ENCODE results near the gene PLEKHA5. TPM values are rescaled to one million over a fixed set of nuclear protein-coding genes. Genes with fewer than 3 reads are reported as not detected.
A peak's percentile ranks its signal among the peaks of the same experiment; 100 is the strongest.

PLEKHA5 gene
- total RNA-seq, 2 donors from 2014 or later: 8.9 to 10.3 TPM

DNA sequence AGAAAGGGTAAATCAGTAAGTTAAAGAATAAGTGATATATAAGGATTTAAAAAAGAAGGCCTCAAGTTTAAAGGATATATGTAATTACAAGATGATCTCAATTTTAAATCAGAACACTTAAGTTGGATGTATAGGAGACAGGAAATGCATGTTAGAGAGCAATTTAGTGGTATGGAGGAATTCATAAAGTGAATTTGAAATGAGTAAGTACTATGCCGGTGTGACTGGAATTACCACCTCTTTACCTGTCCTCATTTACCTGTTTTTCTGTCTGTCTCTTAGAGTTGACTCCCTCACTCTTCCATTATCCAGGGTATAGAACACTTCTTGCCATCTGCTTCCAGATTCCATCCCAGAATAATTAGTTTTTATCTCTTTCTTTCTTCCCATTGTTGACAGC is 73.5 kb downstream of the PLEKHA5 start:
- no peak for ATAC-seq
- H3K4me1 Mint-ChIP-seq: no peaks in the 10 kb centered on the region
- no peak overlapping the region for H3K4me3 Mint-ChIP-seq

DNA sequence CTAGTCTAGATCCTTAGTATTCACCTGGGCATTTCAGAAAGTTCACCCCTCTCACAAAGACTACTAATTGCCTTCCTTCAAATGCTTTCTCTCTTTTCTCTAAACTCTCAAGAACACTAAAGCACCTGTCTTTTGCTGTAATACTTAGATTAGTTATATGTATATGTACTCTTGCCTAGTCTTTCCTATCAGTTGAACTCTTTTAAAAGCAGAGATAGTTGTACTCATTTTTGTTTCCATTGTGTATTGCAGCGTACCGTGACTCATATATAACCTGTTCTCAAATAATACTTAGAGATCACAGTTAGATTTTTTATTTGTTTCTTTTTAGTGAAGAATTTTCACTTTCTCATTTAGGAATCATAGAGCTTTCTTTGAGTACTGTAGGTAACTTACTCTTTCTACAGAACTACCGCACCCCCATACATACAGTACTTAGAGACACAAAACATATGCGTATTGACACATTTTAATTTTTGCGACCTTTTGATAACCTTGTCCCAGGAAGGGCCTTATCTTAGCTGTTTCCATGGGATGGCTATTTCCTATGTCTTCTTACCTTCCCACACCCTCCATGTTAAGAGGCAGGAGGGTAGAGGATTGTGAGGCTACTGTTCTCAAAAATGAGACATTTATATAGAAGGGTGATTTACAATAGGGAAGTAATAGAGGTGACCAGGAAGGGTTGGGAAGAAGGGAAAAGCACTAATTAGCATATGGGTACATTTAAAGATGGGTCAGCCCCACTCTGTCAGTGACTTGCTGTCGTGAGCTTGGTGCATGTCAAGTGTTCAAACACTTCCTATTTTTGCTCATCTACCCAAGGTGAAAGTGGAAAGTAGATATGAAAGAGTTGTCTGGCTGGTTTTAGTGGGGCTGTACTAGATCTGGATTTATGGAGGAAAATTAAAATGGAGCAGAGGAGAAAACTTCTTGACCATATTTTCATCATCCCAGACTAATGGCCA is 74.3 kb downstream of the PLEKHA5 start:
- no peaks in the 10 kb centered on the region for H3K27me3 Mint-ChIP-seq
- no peak for DNase-seq
- H3K27ac Mint-ChIP-seq: no peak overlapping the region
- no peak for ATAC-seq
- H3K4me1 Mint-ChIP-seq: no peaks in the 10 kb centered on the region
- H3K4me3 Mint-ChIP-seq: no peak overlapping the region
- no peaks in the 10 kb centered on the region for H3K9me3 ChIP-seq (ENCODE audit: control insufficient read depth, low read length, poor library complexity, severe bottlenecking)
- H3K36me3 Mint-ChIP-seq (ENCODE audit: low read depth): no peaks in the 10 kb centered on the region

More for the DNA sequence above, 73.5 kb downstream of the PLEKHA5 start:
- H3K9me3 ChIP-seq (ENCODE audit: control insufficient read depth, low read length, poor library complexity, severe bottlenecking): no peaks in the 10 kb centered on the region
- Mint-ChIP-seq H3K27me3 (no peaks in the 10 kb centered on the region), H3K36me3 (ENCODE audit: low read depth) (no peaks in the 10 kb centered on the region), H3K27ac (no peak overlapping the region)
- no peak for DNase-seq

DNA sequence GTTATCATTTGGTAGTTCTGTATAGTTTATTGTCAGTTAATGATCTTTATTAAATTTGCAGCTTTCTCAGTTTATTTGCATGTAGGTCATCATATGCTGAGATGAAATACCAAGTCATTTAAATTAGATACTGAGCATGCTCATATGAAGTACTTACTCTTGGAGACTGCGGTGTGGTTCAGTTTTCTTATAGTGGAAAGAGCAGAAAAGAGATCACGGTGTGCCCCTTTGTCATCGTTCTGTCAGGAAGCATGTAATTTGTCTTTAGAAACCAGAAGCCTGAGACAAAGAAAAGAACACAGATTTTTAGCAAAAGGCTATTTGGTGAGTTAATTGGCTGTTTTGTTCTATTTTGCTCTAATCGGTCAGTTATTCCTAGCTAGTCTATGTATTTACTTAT is 75.6 kb downstream of the PLEKHA5 start:
- no peaks in the 10 kb centered on the region for H3K9me3 ChIP-seq (ENCODE audit: control insufficient read depth, low read length, poor library complexity, severe bottlenecking)
- DNase-seq: no peak
- Mint-ChIP-seq H3K36me3 (ENCODE audit: low read depth) (no peaks in the 10 kb centered on the region), H3K4me1 (no peaks in the 10 kb centered on the region), H3K27me3 (no peaks in the 10 kb centered on the region), H3K4me3 (no peak overlapping the region), H3K27ac (no peak overlapping the region)
- no peak for ATAC-seq

DNA sequence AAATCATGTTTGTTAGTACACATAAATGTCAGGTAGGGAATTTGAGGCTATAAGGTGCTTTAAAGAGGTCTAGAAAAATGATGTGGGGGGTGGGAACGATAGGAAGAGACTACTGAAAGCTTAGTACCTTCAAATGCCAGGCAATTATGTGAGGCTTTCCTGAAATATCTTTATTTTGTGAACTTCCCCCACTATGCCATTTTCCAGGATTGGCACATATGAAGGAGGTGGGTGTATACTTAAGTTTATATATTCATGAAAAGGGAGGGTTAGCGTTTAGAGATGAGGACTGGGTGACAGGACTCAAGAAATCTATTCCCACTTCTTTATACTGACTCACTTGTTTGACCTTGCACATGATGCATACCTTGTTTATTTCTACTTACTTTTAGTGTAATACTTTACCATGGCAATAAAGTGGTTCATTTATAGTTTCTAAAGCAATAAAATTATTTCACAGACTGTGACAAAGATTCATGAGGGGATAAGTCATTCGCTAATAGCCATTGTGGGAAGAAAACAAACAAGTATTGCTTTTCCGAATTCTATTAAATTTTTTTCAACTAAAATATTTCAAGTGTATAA is 77.1 kb downstream of the PLEKHA5 start:
- no peak for DNase-seq
- Mint-ChIP-seq H3K27me3 (no peaks in the 10 kb centered on the region), H3K4me3 (no peak overlapping the region), H3K27ac (no peak overlapping the region), H3K4me1 (no peaks in the 10 kb centered on the region), H3K36me3 (ENCODE audit: low read depth) (peaks cover 2% of the 10 kb centered on the region)
- no peak for ATAC-seq
- no peaks in the 10 kb centered on the region for H3K9me3 ChIP-seq (ENCODE audit: control insufficient read depth, low read length, poor library complexity, severe bottlenecking)

DNA sequence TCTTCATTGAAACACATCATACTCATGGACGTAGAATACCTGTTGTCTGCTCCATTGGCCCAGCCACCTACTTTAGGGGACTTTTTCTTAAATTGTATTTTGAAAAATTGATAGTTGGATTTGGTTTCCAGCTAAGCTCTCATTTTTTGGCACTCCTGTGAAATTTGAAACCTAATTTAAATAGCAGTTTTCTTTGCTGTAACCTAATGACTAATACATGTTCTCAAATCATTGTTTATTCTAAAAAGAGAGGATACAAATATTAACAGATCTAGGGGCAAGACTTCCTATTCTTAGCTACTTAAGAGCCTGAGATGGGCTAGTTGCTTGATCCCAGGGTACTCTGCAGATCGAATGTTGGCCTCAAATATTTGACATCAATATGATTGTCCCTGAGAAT is 78.9 kb downstream of the PLEKHA5 start:
- no peak for DNase-seq
- Mint-ChIP-seq H3K27ac (no peak overlapping the region), H3K4me1 (no peaks in the 10 kb centered on the region), H3K27me3 (no peaks in the 10 kb centered on the region), H3K36me3 (ENCODE audit: low read depth) (peaks cover 2% of the 10 kb centered on the region), H3K4me3 (no peak overlapping the region)
- H3K9me3 ChIP-seq (ENCODE audit: control insufficient read depth, low read length, poor library complexity, severe bottlenecking): no peaks in the 10 kb centered on the region
- ATAC-seq: no peak

GRCh38 chr12:19209661-19210060 is 80.1 kb downstream of the PLEKHA5 start:
- no peak overlapping the region for H3K4me3 Mint-ChIP-seq
- DNase-seq (no peak), ATAC-seq (no peak)
- H3K36me3 Mint-ChIP-seq (ENCODE audit: low read depth): peaks cover 2% of the 10 kb centered on the region
- H3K9me3 ChIP-seq (ENCODE audit: control insufficient read depth, low read length, poor library complexity, severe bottlenecking): no peaks in the 10 kb centered on the region
- H3K27ac Mint-ChIP-seq: no peak overlapping the region
- no peaks in the 10 kb centered on the region for H3K4me1 Mint-ChIP-seq
- H3K27me3 Mint-ChIP-seq: no peaks in the 10 kb centered on the region

DNA sequence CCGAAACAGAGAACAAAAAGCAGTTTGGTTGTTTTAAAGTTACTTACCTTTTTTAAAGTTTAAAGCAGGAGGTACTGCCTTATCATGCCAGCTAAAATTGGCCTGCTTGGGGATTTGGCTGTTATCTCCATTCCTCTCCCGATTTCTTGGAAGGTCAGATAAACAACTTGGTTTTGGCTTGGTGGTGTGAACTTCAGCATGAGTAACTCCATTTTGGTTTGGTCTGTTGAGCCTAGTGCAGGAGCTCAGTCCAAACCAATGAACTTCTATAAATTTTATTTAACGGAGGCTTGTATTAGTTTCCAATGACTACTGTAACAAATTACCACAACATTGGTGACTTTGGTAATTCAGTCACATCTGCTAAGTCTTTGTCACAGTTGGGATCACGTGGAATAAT is 82.3 kb downstream of the PLEKHA5 start:
- H3K9me3 ChIP-seq (ENCODE audit: control insufficient read depth, low read length, poor library complexity, severe bottlenecking): no peaks in the 10 kb centered on the region
- ATAC-seq (no peak), DNase-seq (no peak)
- Mint-ChIP-seq H3K4me1 (peaks cover 2% of the 10 kb centered on the region), H3K27me3 (no peaks in the 10 kb centered on the region), H3K36me3 (ENCODE audit: low read depth) (peaks cover 2% of the 10 kb centered on the region), H3K4me3 (no peak overlapping the region), H3K27ac (no peak overlapping the region)

DNA sequence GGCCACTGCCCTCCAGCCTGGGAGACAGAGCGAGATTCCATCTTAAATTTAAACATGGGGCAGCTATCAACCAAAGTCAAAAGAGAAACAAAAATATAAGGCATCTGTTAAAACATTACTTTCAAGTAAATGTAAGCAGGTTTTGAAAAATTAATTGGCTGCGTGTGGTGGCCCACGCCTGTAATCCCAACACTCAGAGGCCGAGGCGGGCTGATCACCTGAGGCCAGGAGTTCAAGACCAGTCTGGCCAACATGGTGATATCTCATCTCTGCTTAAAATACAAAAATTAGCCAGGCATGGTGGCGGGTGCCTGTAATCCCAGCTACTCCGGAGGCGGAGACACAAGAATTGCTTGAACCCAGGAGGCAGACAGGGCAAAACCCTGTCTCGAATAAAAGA is 82.7 kb downstream of the PLEKHA5 start:
- no peak overlapping the region for H3K27ac Mint-ChIP-seq
- H3K27me3 Mint-ChIP-seq: no peaks in the 10 kb centered on the region
- no peaks in the 10 kb centered on the region for H3K9me3 ChIP-seq (ENCODE audit: control insufficient read depth, low read length, poor library complexity, severe bottlenecking)
- H3K36me3 Mint-ChIP-seq (ENCODE audit: low read depth): peaks cover 2% of the 10 kb centered on the region
- DNase-seq (no peak), ATAC-seq (no peak)
- peaks cover 2% of the 10 kb centered on the region for H3K4me1 Mint-ChIP-seq
- H3K4me3 Mint-ChIP-seq: no peak overlapping the region

DNA sequence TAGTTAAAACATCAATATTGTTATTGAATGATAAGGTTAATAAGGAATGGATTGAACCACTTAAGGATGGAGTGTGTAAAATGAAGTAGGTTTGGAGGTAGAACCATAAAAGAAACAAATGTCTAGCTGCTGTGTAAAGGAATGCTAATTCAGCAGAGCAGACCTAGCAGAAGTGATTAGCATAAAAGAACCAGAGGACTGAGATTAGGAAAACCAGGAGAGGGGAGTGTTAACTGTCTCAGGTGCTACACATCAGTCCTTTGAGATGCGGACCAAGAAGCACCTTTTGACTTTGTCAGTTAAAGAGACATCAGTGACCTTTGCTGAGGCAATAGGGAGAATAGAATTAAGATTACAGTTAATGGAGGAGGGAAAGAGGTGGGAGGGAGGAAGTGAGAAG is 84.5 kb downstream of the PLEKHA5 start:
- Mint-ChIP-seq H3K27me3 (no peaks in the 10 kb centered on the region), H3K36me3 (ENCODE audit: low read depth) (peaks cover 2% of the 10 kb centered on the region), H3K4me1 (peaks cover 2% of the 10 kb centered on the region), H3K4me3 (no peak overlapping the region), H3K27ac (no peak overlapping the region)
- ATAC-seq (no peak), DNase-seq (no peak)
- H3K9me3 ChIP-seq (ENCODE audit: control insufficient read depth, low read length, poor library complexity, severe bottlenecking): no peaks in the 10 kb centered on the region

- H3K27me3 Mint-ChIP-seq: no peaks in the 10 kb centered on the region
- ATAC-seq: no peak
- H3K4me1 Mint-ChIP-seq: peaks cover 2% of the 10 kb centered on the region
- no peak for DNase-seq
- no peaks in the 10 kb centered on the region for H3K9me3 ChIP-seq (ENCODE audit: control insufficient read depth, low read length, poor library complexity, severe bottlenecking)
- H3K4me3 Mint-ChIP-seq: no peak overlapping the region
- peaks cover 2% of the 10 kb centered on the region for H3K36me3 Mint-ChIP-seq (ENCODE audit: low read depth)
- H3K27ac Mint-ChIP-seq: no peak overlapping the region
These were observed 85.6 kb downstream of the PLEKHA5 start for GRCh38 chr12:19215115-19215514.

GRCh38 chr12:19217446-19217845 is 87.9 kb downstream of the PLEKHA5 start:
- peaks cover 6% of the 10 kb centered on the region for H3K4me1 Mint-ChIP-seq
- ATAC-seq: no peak
- H3K27ac Mint-ChIP-seq: peak overlapping the region; percentile 16
- no peaks in the 10 kb centered on the region for H3K9me3 ChIP-seq (ENCODE audit: control insufficient read depth, low read length, poor library complexity, severe bottlenecking)
- no peaks in the 10 kb centered on the region for H3K36me3 Mint-ChIP-seq (ENCODE audit: low read depth)
- DNase-seq: no peak
- H3K4me3 Mint-ChIP-seq: no peak overlapping the region
- H3K27me3 Mint-ChIP-seq: no peaks in the 10 kb centered on the region

DNA sequence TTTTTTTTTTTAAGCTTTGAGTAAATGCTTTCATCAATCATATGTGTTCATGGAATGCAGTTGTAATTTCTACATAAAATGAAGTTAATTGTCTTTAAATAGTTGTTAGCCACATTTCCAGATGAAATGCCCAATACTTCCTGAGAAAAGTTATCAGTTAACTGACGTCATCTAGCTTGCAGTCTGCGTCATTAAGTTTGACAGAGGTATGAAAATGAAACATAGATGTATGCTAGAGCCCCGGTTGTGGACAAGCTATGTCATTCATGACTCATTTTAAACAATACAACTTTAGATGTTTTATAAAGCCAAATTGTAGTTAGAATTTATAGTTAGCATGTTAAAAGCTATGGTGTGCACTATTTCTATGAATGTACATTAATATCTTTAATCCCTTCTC is 90.7 kb downstream of the PLEKHA5 start:
- Mint-ChIP-seq H3K27me3 (no peaks in the 10 kb centered on the region), H3K4me3 (no peak overlapping the region), H3K36me3 (ENCODE audit: low read depth) (no peaks in the 10 kb centered on the region), H3K27ac (no peak overlapping the region), H3K4me1 (peaks cover 6% of the 10 kb centered on the region)
- ATAC-seq (no peak), DNase-seq (no peak)
- no peaks in the 10 kb centered on the region for H3K9me3 ChIP-seq (ENCODE audit: control insufficient read depth, low read length, poor library complexity, severe bottlenecking)

GRCh38 chr12:19220852-19221466 is 91.4 kb downstream of the PLEKHA5 start:
- ATAC-seq (no peak), DNase-seq (no peak)
- H3K4me3 Mint-ChIP-seq: no peak overlapping the region
- no peaks in the 10 kb centered on the region for H3K36me3 Mint-ChIP-seq (ENCODE audit: low read depth)
- H3K27me3 Mint-ChIP-seq: no peaks in the 10 kb centered on the region
- H3K9me3 ChIP-seq (ENCODE audit: control insufficient read depth, low read length, poor library complexity, severe bottlenecking): no peaks in the 10 kb centered on the region
- H3K27ac Mint-ChIP-seq: no peak overlapping the region
- H3K4me1 Mint-ChIP-seq: peaks cover 6% of the 10 kb centered on the region
